ENCODE results near the gene LHFPL2.
"Not testable (repeated sequence)": the region's sequence is repeated elsewhere in the genome, so short reads cannot be mapped to it uniquely, and the experiment has no call there.

Gene LHFPL2

DNA sequence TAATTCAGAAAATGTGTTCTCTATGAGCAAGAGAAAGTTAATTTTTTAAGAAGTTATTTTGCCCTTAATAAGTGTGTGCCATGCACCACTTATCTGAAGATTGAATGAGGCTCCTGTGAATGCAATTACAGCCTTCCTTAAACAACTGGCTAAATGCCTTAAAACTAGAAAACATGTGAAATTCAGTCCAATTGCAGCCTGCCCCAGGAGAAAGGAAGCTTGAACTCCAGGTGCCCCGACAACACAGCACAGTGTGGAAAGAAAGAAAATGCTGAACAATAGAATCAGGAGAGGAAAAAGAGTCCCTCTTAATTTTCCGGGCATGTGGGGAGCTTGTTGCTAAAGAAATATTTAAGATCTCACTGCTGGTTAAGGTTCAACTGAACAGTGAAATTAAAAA lies 8.8 kb downstream of the LHFPL2 start:
- no peak for DNase-seq

DNA sequence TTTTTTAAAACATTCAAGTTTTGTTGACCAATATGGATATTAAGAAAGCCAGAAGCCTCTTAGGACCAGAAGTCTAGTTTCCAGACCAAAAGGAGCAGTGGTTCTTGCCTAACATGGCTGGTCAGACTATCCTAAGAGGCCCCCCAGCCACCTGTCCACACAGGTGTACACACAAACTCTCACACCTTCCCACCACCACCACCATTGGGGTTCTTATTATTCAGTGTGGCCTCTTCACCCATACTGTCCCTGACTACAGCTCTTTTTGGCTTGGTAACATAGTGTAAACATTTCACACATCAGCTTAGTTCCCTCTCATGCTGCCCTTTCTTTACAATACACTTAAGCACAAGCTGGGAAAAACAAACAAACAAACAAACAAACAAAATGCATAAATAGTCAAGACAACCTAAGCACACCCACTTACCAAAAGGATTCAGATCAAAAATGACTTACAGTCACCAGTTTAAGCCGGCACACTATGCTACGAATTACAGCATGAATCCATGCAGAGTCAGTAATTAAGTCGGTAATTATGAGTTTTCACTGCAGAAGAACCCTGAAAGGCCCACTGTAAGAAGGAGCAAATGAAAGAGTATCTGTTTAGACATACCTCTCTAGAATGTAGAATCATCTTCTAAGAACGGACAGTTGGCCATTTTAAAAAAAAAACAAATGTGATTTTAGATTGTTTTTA lies 9.5 kb downstream of the LHFPL2 start:
- DNase-seq: no peak

DNA sequence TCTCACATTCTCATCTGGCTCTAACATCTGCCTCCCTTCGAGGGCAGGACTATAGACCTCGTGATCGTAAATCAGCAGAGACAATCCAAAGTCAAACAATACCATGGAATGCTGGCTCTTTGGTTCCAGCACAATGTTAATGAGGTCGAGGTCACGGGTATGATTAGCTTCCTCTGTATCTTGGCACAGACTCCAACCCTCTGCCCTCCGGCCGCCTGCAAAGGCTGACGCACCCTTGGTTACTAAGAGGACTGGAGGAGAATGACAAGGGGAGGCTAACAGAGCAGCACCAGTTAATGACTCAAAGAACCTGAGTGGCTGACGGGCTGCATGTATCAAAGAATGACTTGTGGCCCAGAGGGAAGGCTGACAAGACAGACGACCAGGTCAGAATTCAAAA lies 10.1 kb downstream of the LHFPL2 start:
- DNase-seq: no peak

DNA sequence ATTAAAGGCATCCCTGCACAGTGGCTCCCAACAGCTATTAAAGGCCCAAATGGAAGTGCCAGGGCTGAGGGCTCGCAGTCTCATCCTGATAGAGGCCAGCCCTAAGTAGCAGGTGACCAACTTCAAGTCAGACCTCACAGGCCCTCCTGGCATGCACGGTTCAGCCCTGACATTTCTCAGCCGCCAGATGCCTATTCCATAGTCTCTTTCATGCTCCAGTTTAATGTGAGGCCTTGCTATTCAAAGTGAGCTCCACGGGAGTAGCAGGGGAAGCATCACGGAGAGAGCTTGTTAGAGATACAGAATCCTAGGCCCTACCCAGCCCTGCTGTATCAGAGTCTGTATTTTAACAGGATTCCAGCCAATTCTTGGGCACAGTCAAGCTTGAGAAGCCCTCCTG lies 11.1 kb downstream of the LHFPL2 start:
- DNase-seq: no peak

DNA sequence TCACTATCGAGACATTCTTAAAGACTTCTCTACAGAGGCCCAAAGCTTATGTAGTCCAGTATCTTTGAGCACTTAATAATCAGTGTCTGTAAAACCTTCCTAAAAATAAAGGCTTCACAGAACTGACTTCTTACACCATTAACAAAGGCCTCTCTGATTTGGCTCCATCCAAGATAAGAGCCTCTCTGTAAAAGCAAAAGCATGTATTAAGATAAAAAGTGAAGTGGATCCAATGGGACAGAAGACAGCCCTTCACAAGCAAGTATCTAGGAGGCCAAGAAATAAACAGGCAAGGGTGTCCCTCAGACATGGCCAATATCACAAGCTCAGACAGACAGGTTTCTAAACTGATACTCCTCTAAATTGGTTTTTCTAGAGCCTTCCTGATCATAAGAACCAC lies 11.9 kb downstream of the LHFPL2 start:
- DNase-seq: no peak

DNA sequence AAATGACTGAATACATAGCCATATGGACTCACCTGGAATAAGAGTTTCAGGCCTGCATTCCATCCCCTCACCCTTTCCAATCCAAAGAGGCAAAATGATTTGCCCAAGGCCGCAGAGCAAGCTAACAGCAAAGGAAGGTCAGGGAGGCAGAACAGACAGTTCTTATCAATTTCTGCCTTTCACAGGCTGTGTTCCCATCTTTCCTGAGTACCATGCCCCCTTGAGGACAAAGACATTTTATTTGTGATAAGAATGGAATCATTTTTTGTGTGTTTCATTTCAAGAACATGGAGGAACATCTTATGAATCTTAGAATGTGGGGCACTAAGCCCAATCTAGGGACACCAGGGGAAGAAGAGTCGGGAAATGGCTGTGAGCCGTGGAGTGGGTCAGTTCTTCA lies 13.9 kb downstream of the LHFPL2 start:
- no peak for DNase-seq

DNA sequence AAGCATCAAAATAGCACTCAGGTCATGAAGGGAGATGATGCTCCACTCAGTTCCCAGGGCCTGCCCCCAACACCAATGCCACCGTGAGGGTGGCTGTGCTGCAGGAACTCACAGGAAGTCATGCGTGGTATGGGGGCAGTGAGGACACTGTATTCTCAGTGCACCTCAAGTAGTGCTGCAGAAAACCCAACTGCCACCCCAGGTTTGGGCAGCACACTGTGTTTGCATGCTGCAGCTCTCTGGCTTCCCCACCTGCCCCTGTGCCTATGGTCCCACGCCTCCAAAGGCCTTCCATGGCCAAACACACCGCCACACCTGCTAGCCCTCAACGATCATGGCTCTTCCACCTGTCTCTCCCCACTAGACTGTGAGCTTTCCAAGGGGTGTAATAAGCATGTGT lies 14.3 kb downstream of the LHFPL2 start:
- DNase-seq: no peak

DNA sequence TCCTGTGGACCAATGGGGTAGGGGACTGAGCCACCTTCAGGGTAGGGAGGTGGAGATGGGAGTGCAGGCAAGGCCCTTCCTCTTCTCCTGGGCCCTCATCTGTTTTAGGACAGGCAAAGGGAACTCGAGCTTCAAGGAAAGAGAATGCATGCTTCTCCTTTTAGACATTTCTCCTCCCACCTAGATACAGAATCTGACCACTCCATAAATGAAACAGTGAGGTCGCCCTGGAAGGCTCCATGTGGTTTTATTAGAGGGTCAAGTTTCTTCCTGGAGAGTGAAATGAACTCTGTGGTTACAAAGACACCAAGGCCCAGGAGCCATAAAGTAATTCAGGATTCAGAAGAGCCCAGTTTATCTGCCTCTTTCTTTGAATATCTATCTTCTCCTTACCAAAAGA lies 14.9 kb downstream of the LHFPL2 start:
- DNase-seq: no peak

DNA sequence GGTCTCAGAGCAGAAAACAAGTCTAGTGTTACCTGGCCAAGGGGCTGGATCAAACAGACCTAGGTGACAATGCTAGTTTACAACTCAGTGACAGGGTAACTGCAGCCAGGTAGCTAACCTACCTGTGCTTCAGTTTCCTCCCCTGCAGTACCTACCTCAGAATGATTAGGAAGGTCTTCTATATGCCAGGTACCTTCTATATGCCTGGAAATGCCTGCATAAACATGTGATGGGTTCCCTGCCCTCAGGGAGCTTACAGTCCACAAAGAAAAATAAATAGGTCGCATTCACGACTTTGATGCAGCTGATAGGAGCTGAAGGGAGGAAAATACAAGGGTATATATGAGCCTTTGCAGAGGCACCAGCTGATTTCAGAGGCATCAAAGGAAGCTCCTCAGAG lies 16.1 kb downstream of the LHFPL2 start:
- no peak for DNase-seq

DNA sequence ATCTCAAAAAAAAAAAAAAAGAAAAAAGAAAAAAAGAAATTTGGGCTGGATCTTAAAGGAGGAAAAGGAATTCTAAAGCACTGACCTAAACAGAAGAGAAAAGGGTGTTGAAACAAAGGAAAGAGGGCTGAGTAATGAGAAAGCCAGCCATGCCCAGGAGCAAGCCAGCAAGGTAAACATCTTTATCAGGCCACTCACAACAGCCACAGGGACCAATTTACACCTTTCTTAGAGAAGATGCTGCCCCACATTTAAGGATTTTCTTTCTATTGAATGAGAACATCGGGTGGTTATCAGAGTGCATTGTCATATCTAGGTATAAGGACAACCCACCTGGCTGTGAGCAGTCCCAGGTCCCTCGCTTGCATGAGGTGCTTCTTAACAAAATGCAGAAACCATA lies 16.6 kb downstream of the LHFPL2 start:
- DNase-seq: no peak

DNA sequence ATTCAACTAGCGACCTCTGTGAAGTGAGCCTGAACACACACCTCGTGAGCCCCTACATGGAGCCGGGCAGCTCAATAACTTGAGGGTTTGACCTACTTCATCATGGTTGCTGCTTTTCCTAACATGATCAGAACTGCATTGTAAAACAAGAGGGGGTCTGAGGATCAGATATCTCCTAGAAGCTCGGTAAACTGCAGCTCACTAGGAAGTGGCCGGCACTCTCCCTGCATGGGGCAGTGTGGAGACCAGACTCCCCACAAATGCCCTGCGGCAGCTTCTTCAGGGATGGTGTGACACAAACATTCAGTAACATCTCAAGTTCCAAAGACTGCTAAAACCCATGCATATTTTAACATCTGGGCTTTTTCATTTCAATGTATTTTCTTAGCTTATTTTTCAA lies 18.5 kb downstream of the LHFPL2 start:
- no peak for DNase-seq

DNA sequence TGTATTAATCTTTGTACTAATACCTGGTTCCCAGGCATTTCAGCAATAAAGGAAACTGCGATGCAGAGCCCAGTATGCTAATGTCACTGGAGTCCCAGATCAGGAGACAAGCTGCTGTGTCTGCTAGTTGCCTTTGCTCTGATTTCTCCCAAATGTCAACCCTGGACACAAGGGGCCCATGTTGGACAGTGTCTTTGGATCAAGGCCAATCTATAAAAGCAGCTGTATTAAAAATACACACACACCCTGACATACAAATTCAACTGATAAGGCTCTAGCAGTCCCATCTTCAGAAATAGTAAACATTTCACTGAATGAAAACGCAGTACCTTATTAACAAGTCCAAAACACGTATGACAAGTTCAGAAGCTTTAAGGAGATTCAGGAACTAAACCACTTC lies 18.9 kb downstream of the LHFPL2 start:
- no peak for DNase-seq

DNA sequence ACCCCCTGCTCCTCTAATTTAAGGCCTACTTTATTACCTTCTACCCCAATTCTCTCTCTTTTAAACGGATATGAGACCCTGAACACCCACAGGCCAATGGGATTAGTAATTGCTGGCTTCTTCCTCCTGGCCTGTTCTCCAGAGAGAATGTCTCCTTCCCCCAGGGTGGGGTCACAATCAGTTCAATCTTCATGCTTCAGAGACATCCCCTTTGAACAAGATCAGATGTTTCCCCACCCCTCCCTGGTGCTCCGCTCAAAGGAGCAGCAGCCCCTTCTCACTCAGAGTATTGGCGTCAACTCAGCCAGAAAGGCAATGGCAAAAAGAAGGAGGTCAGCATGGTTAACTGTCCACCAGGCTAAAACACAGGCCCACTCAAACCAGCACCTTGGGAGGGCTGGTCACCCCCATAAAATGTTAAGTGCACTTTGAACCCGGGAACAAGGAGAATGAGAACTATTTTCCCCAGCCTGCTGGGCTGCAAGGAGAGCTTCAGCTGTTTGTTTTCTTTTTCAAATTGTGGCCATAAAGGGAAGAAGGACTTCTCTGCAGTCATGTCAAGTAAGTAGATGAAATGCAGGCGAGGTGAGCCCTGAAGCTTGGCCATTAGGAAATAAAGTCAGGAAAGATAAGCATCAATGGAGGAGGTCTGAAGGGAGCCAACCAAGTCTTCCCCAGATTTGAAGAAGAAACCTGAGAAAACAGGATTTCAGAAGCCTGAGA lies 20.1 kb downstream of the LHFPL2 start:
- DNase-seq: no peak

DNA sequence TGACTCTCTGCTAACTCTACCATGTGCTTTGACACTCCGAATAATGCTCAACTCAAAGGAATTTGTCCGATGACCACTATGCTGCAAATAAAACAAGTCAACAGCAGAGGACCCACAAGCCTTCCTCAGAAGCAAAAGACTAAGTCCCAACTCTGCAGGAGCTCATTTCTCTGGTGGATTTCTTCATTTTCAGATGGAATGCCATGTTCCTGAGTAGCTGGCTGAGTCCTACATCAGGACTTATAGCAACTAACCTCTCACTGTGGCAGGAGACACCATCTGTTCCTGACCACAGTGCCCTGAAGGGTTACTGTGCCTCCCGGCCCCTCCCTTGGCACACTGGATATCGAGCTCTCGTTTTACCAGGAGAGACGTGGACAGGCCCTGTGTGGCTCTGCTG lies 20.8 kb downstream of the LHFPL2 start:
- DNase-seq: no peak

DNA sequence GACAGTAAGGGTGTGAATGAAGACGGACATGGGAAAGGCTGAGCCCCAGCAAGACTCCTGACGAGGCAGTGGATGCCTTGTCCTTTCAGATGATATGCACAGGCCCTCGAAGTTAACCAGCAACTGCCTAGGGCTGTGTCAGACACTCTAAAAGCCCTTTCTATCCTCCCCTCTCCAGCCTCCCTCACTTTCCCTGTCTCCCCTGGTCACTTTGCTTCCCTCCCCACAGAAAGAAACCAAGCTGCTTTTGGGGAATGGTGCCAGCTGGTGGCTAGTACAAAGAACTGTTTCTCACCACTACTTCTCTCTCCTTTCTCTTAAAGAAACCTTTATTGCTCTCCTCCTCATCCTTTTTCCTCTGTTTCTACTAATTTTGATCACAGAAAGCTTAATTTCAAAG lies 21.4 kb downstream of the LHFPL2 start:
- DNase-seq: no peak

DNA sequence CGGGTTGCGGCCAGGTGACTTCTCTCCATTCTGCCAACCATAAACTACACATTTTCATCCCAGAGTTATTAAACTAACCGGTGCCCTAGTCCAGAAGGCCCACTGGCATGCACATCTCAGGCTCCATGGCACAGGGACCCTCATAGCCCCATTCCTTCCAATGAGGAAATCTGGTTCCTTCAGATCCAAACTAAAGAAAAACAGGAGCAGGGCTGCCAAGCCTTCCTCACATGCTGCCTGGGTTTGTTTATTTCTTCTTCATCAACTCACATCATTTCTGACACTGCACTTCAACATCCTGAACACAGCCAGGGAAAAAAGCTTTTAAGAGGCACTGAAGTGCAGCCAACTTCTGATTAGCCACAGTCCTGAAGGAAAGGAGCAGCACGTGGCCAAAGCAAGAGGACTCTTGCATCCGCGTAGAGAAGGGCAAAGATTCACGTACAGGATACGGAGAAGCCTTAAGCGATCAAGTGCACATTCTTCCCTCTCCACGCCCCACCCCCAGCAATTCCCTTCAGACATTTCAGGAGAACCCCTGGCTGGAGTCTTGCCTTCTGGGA lies 22.5 kb downstream of the LHFPL2 start:
- no peak for DNase-seq

DNA sequence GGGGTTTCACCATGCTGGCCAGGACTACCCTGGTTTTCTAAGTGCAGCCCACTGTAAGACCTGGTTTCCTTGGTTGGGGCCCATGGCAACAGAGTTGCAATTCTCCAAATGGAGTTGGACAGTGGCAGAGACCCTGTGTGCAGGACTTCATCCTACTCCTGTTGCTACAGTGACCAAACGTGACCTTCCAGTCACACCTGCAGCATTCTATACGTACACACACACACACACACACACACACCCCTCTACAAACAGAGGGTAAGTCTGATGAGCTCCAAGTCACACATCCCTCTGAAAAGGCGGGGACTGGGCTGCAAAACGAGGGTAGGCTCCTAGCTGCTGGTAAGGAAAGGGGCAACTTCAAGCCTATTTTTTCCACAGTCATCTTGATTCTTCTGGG lies 23.6 kb downstream of the LHFPL2 start:
- no peak for DNase-seq

DNA sequence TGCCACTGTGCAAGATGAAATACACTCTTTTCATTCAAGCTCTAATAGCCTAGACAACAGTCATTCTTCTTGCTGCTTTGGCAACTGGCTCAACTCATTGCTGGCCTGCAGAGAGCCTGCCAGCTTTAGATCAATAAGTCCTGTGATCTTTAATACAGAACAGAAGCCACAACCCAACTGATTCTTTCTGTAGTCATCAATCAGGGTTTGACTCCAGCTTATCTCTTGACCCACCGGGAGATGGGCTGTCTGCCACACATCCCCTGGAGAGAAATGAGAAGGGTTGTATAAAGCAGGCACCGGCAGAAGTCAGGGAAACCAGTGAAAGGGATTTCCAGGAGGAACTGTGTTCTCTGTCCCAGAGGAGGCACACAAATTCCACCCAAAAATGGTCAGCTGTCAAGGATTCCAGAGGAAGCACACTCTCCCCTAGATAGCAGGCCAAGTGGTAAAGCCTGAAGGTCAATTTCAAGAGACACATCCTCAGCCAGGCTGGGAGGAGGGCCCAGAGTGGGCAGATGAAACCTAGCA lies 24.5 kb downstream of the LHFPL2 start:
- DNase-seq: no peak

DNA sequence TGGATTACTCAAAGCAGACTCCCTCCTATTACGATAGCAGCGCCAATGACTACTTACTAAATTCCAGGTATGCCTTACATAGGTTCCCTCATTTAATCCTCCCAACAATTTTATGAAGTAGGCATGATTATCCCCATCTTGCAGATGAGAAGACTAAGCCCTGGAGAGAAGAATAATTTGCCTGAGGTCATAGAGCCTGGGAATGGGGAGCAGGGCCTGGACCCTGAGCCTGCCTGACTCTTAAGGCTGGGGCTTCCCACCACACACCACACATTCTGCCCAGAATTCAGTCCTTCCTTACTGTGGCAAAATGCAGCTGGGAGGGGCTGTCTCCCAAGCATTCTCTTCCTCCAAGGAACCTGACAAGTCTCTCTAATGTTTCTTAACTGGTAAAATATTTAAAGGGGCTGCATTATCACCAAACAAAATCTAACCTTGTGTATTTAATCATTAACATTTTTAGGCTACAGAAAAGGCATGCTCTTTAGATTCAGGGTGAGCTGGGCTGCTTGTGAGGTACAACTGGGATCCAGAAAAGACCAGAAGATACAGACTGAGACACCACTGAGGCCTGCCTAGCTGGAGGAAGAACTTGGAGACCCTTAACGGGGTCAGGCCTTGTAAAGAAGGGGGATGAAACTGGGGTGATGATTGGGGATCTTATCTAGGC lies 26.1 kb downstream of the LHFPL2 start:
- no peak for DNase-seq

DNA sequence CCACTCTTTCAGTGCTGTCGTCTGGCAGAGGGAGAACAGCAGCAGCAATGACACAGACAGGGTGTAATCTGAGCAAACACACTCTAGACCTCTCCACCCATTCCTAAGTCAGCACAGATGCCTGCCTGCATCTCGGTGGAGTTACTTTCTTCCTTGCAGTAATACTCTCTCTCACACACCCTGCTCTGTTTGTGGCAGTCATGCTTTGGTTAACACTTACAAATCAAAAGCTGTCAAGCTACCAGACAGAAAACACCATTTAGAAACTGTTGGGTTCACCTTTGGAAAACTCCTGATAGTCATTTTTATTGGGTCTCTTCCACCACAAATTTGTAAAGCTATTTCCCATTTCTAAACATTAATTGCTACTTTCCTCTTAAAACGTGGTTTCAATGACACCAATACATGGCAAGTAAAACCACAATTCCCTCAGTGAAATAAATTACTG lies 27.3 kb downstream of the LHFPL2 start:
- no peak for DNase-seq

DNA sequence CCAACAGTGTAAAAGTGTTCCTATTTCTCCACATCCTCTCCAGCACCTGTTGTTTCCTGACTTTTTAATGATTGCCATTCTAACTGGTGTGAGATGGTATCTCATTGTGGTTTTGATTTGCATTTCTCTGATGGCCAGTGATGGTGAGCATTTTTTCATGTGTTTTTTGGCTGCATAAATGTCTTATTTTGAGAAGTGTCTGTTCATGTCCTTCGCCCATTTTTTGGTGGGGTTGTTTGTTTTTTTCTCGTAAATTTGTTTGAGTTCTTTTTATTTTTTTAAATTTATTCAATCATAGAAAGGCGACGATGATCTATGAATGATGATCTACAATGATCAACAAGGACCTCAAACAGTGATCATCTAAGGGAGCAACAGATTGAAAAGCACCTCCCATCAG lies 28.5 kb downstream of the LHFPL2 start:
- not testable (repeated sequence) for DNase-seq

DNA sequence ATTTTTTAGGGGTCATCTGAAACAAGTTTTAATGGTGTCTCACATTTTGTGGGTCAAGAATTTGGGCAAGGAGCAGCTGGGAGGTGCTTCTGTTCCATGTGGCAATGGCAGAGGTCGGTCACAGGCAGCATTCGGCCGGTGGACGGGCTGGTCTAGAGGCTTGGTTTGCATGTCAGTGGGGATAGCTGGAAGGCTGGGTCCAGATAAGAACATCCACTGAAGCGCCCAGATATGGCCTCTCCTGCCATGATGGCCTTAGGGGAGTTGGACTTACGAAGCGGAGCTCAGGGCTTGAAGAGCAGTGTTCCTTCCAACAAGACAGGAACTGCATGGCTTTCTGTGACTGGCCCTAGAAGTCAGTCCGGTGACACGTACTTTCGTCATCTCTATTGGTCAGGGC lies 30.3 kb downstream of the LHFPL2 start:
- DNase-seq: no peak

DNA sequence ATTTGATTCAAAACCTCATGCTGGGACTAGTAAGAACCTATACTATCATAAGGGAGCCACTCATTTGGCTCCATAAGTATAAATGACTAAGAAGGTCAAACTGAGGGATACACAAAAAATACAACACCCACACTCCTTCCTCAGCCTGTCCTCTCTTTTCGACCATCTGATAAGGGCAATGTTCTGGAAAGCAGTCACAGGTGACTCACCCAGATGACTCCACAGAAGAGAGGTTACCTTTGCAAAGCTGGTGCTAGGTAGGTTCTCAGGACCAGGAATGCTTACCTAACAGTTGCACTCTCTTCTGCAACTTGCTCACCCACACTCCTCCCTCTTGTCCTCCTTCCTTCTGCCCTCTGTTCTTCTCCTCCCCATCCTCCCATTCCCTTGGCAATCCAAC lies 32.9 kb downstream of the LHFPL2 start:
- DNase-seq: no peak

DNA sequence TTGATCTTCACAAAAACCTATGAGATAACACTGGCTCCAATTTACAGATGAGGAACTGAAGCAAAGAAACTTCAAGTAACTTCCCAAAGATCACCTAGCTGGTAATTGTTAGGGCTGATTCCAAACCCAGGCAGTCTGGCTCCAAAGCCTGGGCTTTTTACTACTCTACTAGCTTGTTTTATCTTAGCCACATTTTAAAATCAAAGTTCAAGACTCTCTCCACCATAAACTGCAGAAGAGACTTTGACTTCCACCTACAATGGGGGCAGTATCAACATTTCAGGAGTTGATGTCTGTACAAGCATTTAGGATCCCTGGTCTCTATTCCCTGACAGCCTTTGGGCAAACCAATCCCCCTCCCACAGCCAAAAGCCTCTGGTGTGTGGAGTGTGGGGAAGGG lies 33.8 kb downstream of the LHFPL2 start:
- no peak for DNase-seq

Measured in activated CD4-positive, alpha-beta T cell treated with anti-CD3 and anti-CD28 coated beads for 4 hours (primary cell).